HG03571 (cell line): ENCODE data around the gene RUFY2.
"Not testable (repeated sequence)": the region's sequence is repeated elsewhere in the genome, so short reads cannot be mapped to it uniquely, and the experiment has no call there.

ENCODE experiments used
- ATAC-seq: cut with Tn5 transposase; IDR thresholded peaks from one replicate; pipeline ENCODE4 v1.9.1; 2021; ENCODE audit not compliant: unreplicated experiment

RUFY2 gene, protein sequence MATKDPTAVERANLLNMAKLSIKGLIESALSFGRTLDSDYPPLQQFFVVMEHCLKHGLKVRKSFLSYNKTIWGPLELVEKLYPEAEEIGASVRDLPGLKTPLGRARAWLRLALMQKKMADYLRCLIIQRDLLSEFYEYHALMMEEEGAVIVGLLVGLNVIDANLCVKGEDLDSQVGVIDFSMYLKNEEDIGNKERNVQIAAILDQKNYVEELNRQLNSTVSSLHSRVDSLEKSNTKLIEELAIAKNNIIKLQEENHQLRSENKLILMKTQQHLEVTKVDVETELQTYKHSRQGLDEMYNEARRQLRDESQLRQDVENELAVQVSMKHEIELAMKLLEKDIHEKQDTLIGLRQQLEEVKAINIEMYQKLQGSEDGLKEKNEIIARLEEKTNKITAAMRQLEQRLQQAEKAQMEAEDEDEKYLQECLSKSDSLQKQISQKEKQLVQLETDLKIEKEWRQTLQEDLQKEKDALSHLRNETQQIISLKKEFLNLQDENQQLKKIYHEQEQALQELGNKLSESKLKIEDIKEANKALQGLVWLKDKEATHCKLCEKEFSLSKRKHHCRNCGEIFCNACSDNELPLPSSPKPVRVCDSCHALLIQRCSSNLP

GRCh38 chr10:68406815-68407548 is at the start of gene RUFY2:
TSS of gene RUFY2 (minus strand) at chr10:68407277. CDS start at chr10:68407189, 88 bp downstream.
- ATAC-seq: peak; percentile 97

- not testable (repeated sequence) for ATAC-seq
Observed at GRCh38 chr10:68449698-68450097, 42.6 kb upstream of the RUFY2 start.

- ATAC-seq: no peak
Observed at GRCh38 chr10:68446179-68446578, 39.1 kb upstream of the RUFY2 start.

DNA sequence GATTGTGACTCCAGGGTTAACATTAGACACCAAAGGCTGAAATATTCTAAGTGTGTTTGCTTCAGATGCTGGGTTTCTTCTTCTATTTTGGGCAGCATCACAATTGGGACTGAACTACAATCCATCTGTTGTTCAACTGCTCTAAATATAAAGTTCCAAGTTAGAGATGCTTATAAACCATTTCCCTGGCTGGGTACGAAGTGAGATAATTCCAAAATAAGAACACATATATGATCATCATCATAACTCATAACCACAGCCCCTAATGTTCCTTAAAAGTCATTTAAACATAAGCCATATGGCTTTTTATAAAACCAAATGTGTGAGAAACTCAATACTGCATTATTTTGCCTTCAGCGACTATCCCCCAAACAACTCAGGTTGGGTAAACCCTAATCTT is 35.9 kb upstream of the RUFY2 start:
- no peak for ATAC-seq

DNA sequence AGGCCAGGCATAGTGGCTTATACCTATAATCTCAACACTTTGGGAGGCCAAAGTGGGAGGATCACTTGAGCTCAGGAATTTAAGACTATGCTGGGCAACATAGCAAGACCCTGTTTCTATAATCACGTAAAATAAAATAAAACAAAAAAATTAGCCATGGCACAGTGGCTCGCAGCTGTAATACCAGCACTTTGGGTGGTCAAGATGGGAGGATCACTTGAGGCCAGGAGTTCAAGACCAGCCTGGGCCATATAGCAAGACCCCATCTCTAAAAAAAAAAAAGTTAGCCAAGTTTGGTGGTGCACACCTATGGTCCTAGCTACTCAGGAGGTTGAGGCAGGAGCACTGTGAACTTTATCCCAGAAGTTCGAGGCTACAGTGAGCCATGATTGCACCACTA is 33.8 kb upstream of the RUFY2 start:
- ATAC-seq: no peak

- no peak for ATAC-seq
Observed at GRCh38 chr10:68435803-68436202, 28.7 kb upstream of the RUFY2 start.

GRCh38 chr10:68434657-68435056 is 27.6 kb upstream of the RUFY2 start:
- ATAC-seq: no peak

GRCh38 chr10:68428396-68429104 is 21.5 kb upstream of the RUFY2 start:
- no peak for ATAC-seq

DNA sequence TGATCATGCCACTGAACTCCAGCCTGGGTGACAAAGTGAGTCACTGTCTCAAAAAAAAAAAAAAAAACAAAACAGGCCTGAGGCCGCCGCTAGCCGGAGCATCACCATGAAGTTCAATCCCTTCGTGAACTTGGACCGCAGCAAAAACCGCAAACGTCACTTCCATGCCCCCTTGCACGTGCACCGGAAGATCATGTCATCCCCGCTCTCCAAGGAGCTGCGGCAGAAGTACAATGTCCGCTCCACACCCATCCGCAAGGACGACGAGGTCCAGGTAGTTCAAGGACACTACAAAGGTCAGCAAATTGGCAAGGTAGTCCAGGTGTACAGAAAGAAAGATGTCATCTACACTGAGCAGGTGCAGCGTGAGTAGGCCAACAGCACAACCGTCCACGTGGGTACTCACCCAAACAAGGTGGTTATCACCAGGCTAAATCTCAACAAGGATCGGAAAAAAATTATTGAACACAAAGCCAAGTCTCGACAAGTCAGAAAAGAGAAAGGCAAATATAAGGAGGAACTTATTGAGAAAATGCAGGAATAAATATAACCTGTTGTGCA is 17.5 kb upstream of the RUFY2 start:
- ATAC-seq: no peak

DNA sequence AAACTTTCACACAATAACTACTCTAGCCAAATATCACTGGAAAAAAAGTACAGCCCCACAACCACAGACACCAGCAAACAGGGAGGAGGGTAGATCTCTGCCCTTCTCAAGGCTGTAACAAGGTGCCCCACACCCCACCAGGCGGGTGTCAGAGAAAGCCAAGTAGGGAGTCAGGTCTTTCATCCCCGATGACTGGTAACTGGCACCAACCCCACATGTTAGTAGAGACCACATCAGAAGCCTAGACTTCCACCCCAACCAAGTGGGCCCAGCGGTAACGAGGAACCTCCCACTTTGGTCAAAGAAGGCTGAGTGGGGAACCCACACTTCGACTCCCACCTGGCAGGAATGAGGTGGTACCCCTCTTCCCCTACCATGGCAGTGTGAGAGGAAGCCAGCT is 16.4 kb upstream of the RUFY2 start:
- no peak for ATAC-seq

GRCh38 chr10:68419376-68419775 is 12.3 kb upstream of the RUFY2 start:
- ATAC-seq: no peak

DNA sequence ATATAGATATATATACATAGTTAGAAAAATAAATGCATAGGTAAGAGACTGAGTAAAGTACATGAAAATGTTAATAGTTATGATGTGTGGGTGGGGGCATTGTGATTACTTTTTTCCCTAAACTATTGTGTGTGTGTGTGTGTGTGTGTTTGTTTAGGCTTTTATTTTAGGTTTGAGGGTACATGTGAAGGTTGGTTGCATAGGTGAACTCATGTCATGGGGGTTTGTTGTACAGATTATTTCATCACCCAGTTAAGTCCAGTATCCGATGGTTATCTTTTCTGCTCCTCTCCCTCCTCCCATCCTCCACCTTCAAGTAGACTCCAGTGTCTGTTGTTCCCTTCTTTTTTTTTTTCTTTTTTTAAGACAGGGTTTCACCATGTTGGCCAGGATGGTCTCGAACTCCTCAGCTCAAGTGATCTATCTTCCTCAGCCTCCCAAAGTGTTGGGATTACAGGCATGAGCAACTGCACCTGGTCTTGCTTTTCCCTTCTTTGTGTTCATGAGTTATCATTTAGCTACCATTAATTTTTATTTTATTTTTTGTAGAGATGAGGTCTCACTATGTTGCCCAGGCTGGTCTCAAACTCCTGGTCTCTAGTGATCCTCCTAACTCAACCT is 1.9 kb upstream of the RUFY2 start:
- ATAC-seq: no peak

DNA sequence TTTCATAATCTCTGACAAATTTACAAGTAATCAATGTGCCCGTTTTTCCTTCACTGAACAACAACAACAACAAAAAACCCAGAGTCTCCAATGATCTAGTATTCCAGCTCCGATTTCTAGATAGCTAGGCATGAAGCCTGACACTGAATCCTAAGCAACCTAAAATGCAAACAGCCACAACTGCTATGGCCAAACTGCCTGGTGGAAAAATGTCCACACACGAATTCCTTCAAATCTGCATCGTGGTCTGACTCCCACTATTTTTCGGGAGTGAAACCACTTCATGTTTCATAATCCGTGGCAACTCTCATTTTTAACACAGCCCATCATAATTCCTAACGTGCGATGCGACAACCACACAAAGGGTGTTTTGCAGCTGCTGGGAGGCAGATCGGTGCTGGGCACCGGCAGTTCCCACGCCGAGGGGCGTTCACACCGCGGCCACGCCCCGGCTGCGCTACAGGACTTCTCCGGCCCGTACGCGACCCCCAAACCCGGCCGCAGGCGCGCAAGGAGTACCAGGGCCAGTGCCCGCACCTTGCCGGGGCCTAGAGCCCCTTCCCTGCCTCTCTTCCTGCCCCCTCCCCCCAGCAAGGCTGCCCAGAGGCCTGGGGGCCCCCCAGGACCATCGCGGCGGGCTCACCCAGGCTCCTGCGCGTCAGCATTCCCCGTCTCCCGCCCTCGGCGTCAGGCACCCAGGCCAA is 814 bp downstream of the RUFY2 start:
- no peak for ATAC-seq

DNA sequence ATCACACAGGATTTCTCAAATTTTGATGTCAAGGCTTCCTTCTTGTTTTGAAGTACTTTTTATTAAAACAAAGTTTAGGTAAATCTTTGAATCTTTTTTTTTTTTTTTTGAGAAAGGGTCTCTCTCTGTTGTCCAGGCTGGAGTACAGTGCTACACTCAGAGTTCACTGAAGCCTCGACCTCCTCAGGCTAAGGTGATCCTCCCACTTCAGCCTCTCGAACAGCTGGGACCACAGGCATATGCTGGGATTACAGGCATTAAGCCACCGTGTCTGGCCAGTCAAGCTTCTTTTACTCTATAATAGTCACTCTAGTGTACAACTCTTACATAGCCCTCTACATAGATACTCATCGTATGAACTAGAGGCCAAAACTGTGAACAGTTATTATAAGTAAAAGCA is 3.4 kb downstream of the RUFY2 start:
- ATAC-seq: no peak

DNA sequence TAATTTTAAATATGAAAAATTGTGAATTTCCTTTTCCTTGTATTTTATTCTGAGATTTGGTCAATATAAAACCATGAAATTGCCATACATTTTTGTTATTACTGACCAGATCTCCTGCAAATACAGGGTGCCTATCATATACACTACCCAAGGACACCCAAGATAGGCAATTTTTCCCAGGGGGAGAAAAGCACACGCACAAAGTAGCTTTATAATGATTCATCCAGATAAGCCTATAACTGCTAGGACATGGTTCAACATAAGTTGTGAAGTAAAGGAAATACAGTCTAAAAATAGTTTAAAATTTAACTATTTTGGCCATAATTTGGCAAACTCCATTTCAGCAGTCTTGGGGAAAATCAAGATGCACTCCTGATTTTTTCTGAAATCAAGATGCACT is 4.8 kb downstream of the RUFY2 start:
- no peak for ATAC-seq

GRCh38 chr10:68397005-68397404 is 10.1 kb downstream of the RUFY2 start:
- no peak for ATAC-seq

DNA sequence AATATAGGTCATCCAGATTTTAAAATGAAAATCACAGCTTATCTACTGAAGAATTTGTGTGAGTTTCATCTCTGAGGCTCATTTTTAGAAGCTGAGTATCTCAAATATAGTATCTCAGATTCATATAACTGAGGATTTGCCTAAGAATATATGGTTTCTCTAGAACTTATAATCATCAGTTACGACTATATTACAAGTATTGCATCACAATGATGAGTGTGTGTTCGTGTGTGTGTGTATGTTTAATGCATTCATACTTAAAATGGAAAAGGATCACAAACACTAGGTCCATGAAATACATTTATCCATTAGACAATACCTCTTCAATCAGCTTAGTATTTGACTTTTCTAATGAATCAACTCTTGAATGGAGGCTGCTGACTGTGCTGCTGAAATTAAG is 21.3 kb downstream of the RUFY2 start:
- no peak for ATAC-seq

DNA sequence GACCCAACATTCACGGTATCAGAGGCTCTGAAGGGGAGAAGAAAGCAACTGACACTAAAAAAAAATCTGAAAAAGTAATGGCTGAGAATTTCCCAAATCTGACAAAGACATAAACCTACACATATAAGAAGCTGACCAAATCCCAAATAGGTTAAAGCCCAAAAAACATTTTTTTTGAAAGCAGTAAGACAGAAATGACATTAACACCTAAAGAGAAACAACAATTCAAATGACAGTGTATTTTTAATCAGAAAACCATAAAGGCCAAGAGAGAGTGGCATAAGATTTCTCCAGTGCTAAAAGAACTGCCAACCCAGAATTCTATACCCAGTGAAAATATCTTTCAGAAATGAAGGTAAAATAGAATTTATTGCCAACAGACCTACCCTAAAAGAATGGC is 35.5 kb downstream of the RUFY2 start:
- ATAC-seq: no peak

- ATAC-seq: no peak
Observed at GRCh38 chr10:68367121-68367520, 40.0 kb downstream of the RUFY2 start.

GRCh38 chr10:68366600-68366999 is 40.5 kb downstream of the RUFY2 start:
- no peak for ATAC-seq
